ENCODE data around the gene TMEM267. TPM values are rescaled to one million over a fixed set of nuclear protein-coding genes. Genes with fewer than 3 reads are reported as not detected.
"Not testable (repeated sequence)": the region's sequence is repeated elsewhere in the genome, so short reads cannot be mapped to it uniquely, and the experiment has no call there.

TMEM267 gene, protein sequence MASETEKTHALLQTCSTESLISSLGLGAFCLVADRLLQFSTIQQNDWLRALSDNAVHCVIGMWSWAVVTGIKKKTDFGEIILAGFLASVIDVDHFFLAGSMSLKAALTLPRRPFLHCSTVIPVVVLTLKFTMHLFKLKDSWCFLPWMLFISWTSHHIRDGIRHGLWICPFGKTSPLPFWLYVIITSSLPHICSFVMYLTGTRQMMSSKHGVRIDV
- total RNA-seq: 1 to 10 TPM; 8.0 to 9.9 TPM
- long read RNA-seq, transcript TMEM267-201 (3 exons, 2,338 nt): major isoform, 18 of 25 reads
- long read RNA-seq, partial matches to known transcripts: 3 of 25 reads
- long read RNA-seq, other reads (novel, unspliced or antisense): 3 of 25 reads

DNA sequence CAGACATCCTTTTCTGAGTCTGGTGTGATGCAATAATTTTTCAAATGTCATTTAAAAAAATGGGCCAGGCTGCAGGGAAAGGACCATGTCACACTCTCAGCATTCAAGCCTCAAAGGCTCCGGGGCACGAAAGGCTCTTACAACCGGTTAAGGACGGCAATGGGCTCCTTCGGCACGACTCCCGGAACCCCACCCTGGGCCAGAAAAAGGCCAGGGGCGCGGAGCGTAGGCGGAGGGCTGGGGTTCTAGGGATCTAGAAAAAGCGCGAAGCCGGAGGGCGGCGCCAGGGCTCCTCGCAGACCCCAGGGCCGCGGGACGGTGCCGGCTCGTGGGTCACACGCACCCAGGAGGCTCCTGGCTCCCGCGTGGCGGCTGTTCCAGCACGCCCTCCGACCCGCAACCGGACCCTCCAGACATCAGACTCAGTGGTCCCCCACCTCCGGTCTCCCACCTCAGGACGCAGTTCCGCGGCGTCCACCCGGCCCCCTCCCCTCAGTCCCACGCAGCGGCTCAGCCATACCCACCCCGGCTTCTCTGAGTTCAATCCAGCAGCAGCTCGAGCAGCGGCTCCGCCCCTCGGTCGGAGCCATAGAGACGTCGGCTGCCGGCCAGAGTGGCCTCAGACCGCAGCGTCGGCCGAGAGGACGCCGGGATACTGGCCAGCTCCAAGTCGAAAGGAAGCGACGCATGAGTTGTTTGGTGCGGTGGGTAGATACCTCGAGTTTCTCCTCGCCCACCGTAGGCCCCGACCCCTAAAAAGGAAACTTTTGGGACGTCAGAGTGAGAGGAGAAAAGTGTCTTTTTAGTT is at the start of gene TMEM267:
TMEM267 (minus strand) TSS at position 568 of the 808 bp plus-strand sequence. CDS start 29,896 bp downstream, outside the sequence.
- peak; percentile 95 for DNase-seq
- intact Hi-C loops (cut with DNase I): loop anchor here in 1 of 2 donors (10.0 kb wide), 1 partner anchor 169 kb away; the partner anchor contains the start of gene HMGCS1
- peak; percentile 98 to 99 for ATAC-seq

DNA sequence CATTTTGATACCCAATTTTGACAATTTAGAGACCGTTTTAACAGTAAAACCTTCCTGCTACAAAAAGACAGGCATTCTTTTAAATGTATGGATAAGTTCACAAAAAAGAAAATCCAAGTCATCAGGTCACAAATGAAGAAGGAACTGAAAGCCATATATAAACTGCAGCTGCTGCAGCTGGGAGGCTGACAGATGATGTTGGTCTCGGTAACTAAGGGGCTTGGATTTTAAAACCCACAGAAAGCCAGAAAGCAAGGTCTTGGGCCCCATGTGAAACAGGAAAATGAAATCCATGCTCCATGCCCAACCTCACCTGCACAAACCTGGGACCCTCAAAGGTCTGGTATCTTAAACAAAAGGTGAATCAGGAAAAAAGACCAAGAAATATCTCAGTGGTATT is 47.0 kb upstream of the TMEM267 start:
- no peak for DNase-seq
- ATAC-seq: no peak
- intact Hi-C loops (cut with DNase I): no loop called here

DNA sequence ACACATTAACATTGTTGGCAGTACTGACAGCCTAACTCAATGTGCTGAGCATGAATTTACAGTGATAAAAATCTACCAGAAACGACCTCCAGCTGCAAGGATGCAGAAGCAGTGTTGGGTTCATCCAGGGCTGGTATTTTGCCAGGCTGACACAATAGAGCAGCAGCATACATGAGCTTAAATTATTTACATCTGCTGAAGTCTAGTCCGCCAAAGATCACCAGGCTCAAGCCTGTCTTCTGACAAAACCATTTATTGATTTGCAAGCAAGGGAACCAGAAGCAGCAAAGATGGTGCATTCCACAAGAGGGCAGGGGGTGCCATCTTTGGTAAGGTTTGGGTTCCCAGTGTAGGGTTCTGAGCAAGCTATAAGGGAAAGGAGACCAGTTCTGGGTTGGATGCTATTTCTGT is 40.0 kb upstream of the TMEM267 start:
- intact Hi-C loops (cut with DNase I): no loop called here
- ATAC-seq: no peak
- DNase-seq: no peak

DNA sequence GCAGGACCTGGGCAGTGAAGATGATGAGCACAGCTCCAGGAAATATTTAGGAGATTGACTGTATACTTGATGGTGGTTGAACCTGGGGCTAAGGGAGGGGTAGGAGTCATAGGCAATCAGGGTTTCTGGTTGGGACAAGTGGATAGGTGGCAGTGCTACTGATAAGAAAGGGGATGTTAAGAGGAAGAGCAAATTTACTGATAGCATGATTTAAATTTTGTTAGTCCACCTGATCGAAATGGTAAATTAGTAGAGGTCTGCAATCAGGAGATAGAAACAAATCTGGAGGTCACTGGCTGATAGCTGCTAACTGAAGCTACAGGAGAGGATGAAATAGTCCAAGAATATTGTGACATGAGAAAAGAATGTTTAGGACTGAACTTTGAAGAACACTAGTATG is 37.0 kb upstream of the TMEM267 start:
- ATAC-seq: no peak
- intact Hi-C loops (cut with DNase I): no loop called here
- DNase-seq: no peak

DNA sequence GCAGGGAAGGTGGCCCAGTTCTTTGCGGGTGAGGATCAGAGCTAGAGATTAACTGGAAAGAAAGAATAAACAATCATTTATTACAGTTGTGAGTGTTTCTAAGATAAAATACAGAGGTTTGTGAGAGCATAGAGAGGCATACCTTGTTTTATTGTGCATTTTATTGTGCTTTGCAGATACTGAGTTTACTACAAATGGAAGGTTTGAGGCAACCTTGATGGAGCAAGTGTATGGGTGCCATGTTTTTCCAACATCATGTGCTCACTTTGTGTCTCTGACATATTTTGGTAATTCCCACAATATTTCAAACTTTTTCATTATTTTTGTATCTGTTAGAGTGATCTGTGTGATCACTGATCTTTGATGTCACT is 32.0 kb upstream of the TMEM267 start:
- no peak for DNase-seq
- intact Hi-C loops (cut with DNase I): no loop called here
- no peak for ATAC-seq

DNA sequence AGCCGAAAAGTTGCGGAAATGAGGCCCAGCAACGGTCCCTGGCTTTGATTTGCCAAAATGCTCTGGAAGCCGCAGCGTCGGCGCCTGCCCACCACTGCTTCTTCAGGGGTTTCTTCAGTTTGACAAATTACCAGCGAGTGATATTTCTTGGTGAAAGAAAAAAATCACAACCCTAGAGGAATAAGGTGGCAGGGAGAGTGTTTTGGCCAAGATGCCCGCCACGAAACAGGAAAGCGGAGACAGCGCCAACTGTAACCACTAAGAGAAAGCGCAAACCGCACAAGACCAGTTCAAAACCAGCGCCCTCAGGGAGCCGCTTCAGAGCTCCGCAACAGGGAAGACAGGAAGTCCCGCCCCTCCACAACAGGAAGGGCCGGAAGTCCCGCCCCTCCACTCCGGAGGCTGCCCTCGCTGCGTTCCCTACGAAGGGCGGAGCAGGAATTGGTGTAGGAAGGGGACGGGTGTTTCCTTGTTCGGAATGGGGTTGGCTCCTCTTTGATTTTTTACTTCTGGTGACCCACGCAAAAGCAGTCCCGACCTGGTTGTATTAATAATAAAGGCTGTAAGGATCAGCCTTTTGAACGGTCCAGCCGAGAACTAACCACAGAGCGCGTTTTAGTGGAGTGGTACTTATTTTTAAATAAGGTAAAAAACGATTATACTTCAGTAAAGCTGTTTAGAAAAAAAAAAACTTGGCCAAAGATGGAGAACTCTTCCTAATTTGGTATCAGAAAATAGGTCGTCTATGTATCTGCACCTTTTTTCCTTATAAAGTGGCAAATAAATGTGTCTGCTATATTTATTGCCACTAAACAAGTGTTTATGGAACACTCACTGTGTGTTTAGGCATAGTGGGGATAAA is 31.4 kb upstream of the TMEM267 start, which contains the start of gene C5orf34:
C5orf34 (minus strand) TSS at position 333 of the 862 bp plus-strand sequence. CDS start 5,809 bp downstream, outside the sequence.
- ATAC-seq (peak; percentile 100), DNase-seq (peak; percentile 97)
- intact Hi-C loops (cut with DNase I): no loop called here

DNA sequence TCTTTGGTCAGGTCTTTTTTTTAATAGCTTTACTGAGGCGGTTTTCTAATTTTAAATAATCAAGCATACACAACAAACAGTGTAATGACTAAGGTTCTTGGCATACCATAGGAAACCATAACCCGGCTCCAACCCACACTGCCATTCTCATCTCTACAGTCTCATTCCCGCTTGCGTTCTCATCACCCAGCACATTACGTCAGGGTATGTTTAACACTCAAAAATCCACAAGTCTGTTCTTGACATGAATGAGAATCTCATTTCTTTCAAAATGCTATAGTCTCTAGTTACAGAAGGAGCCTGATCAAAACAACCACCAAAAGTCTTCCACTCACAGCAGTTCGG is 30.8 kb upstream of the TMEM267 start:
- ATAC-seq: peak in 1 of 2 donors; percentile 41
- intact Hi-C loops (cut with DNase I): no loop called here
- no peak for DNase-seq

DNA sequence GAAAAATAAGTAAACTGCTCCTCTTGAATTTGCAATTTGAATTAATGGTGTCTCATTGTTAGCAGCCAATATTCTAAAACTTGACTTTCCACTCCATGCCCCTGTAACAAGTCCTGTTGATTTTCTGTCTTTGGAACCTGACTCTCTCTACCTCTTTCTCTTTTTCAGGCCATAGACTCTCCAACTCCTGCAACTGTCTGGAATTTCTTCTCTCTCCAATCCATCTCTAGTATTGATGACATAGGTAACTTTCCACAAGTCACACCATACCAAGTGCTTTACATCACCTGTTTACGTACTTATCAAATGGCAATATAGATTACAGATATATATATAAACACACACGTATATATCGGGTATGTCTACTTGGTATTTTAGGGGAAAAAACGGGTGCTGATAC is 30.4 kb upstream of the TMEM267 start:
- ATAC-seq: no peak
- DNase-seq: no peak
- intact Hi-C loops (cut with DNase I): no loop called here

DNA sequence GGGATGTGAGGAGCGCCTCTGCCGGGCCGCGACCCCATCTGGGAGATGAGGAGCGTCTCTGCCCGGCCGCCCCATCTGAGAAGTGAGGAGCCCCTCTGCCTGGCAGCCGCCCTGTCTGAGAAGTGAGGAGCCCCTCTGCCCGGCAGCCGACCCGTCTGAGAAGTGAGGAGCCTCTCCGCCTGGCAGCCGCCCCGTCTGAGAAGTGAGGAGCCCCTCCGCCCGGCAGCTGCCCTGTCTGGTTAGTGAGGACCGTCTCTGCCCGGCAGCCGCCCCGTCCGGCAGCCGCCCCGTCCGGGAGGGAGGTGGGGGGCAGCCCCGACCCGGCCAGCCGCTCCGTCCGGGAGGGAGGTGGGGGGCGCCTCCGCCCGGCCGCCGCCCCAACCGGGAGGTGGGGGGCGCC is 27.4 kb upstream of the TMEM267 start:
- ATAC-seq; DNase-seq; intact Hi-C loops (cut with DNase I): not testable (repeated sequence)

DNA sequence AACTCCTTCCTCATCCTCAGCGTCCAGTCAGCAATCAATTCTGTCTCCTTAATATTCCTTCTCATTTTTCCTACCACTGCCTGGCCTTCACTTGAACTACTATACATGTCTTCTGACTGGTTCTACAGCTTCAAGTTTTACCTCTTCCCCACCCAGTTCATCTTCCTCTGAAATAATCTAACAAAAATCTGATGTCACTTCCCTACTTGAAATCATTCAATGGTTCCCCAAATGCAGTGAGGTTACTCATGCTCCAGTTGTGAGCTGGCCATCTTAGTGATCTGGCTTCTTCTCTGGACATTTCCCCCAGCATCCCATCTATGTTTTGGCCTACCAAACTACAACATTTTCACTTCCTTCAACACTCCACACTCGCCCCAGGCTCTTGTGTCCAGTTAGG is 14.9 kb upstream of the TMEM267 start:
- ATAC-seq (no peak), DNase-seq (no peak)
- intact Hi-C loops (cut with DNase I): no loop called here

DNA sequence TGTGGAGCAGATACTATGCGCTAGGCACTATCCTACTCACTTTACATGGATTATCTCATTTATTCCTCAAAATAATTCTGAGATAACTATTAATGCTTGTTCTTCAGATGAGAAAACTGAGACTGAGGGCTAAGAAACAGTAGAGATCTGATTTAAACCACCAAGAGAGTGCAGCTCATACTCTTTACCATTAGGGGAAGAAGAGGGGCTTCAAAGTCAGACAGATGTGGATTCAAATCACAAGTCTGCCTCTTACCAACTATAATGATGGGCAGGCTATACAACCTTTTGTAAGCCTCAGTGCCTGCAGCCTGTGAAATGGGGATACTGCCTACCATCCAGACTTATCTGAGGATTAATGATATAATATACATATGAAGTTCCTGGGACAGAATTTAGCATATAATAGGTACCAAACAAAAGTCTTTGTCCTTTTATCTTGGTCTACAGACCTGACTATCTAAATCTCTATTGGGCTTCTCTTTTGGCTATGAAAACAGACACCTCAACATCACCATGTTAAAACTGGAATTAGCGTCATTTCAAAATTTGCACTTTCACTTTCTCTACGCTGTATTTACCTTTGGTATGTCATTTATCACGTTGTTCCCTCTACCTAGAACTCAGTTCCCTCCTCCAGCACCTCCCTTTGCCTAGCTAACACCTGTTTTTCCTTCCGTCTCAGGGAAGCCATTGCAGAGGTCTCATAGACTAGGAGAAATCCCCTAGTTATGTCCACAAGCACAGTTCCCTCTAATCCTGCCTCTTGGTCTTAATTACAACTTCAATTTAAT is 13.8 kb upstream of the TMEM267 start:
- ATAC-seq (no peak), DNase-seq (no peak)
- intact Hi-C loops (cut with DNase I): no loop called here

DNA sequence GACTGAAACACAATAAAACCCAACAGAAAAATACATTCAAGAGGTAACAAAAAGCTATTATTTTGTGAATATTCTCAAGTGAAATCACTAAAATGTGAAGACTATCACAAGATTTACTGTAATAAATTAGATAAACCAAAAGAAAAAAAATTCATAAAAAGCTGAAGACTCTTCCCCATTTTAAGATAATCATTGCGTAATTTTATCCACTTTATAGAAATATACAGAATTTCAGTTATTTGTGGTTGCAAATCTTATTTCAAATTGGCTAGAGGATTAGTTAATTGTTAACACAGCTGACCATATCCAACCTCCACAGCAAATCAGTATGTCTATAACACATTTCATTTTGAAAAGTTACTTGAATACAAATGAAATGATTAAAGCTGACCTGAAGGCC is 7.7 kb upstream of the TMEM267 start:
- DNase-seq (no peak), ATAC-seq (no peak)
- intact Hi-C loops (cut with DNase I): no loop called here

DNA sequence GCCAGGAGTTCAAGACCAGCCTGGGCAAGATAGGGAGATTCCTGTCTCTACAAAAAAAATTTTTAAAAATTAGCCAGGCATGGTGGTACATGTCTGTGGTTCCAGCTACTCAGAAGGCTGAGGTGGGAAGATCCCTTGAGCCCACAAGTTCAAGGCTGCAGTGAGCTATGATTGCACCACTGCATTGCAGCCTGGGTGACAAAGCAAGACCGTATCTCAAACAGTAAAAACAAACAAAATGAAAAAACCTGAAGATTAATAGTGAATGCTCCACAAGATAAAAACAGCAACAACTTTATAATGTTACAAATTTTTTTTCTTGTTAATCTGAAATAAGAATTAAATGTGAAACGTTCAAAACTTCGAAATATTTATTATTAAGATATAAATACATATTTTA is 2.7 kb upstream of the TMEM267 start:
- ATAC-seq (no peak), DNase-seq (no peak)
- intact Hi-C loops (cut with DNase I): loop anchor here in 1 of 2 donors (10.0 kb wide), 1 partner anchor 172 kb away; the partner anchor contains the start of gene HMGCS1

DNA sequence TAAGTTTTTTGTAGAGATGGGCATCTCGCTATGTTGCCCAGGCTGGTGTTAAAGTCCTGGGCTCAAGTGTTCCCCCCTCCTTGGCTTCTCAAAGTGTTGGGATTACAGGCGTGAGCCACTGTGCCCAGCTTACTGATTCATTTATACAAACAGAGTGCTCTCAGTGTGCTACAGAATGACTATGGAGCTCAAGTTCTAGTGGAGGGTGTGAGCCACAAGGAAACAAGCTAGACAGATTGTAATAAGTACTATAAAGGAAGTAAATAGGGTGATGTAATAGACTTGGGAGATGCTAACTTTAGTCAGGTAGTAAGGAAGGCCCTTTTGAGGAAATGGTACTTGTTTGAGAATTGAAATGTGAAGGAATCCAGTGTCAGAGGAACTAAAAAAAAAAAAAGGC is 1.7 kb upstream of the TMEM267 start:
- DNase-seq (no peak), ATAC-seq (no peak)
- intact Hi-C loops (cut with DNase I): loop anchor here in 1 of 2 donors (10.0 kb wide), 1 partner anchor 171 kb away; the partner anchor contains the start of gene HMGCS1

DNA sequence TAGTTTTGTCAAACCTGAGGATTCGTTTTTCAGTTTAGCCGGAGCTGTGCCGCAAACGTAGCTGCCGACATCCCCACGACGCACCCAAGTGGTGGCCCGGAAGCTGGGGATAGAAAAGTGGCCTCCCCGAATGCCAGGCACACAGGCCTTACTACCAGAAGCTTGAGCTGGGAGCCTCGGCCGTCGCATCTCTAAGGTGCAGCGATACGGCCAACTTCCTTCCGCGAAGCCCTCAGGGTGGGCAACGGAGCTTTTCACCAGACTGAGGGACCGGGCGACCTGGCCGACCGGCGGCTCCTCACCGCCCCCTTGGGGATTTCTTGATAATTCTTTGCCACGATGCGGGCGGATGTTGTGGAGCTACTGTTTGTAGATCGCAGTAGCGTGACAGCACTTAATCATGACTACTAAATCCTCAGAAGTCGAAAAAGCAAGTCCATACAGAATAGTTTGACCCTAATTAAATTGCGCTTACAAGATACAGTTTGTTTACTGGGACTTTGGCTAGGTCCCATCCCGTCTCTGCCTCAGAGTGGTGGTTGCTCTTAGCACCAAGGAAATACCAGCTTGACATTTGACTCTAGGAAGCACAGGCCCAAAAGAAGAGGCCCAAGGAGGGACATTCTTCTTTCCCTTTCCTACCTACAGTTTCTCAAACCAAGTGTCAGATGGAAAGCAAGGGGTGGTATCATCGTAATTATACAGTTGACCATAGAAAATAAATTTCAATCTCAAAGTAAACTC is 613 bp upstream of the TMEM267 start:
- DNase-seq: peak; percentile 84
- intact Hi-C loops (cut with DNase I): loop anchor here in 1 of 2 donors (10.0 kb wide), 1 partner anchor 169 kb away; the partner anchor contains the start of gene HMGCS1
- ATAC-seq: peak; percentile 75 to 87

DNA sequence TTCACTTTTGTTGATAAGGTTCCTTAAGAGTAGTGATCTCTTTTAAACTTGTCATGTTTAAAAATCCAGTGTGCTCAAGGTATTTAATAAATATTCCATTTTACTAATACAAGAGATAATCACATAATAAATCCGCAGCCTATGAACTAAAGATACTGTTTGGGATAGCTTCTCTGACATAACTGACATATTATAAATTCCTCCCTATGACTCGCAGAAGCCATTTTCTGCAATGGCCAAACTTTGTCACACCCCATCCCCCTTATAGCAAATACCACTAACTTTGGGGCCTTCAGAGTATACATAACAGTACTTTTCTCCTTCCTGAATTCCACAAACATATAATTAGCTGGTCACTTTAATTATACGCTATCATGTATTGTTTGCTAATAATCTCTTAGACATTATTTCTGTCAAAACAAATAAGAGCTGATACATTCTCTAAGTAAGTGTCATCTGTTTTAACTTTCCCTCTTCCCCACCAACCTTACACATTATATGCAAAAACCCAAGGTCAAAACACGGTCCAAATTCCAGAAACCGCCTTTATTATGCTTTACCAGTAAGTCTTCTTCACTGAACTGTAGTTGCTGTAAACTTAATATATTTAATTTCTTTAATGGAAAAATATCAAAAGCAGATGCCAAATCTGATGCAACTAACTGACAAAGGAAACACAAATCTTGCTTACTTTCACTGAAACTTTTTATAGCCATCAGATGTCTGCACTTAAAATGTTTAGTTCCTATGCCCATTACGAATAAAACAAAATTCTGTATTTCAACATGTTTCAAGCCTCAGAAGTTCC is 971 bp downstream of the TMEM267 start:
- intact Hi-C loops (cut with DNase I): loop anchor here in 1 of 2 donors (10.0 kb wide), 1 partner anchor 168 kb away; the partner anchor contains the start of gene HMGCS1
- no peak for ATAC-seq
- no peak for DNase-seq
